Lung microvascular endothelial cell (primary cell): Measurements from ENCODE around the gene MESP2. TPM values are rescaled to one million over a fixed set of nuclear protein-coding genes. Genes with fewer than 3 reads are reported as not detected.
"Not testable (repeated sequence)": the region's sequence is repeated elsewhere in the genome, so short reads cannot be mapped to it uniquely, and the experiment has no call there.

Source experiments
- DNase-seq, 2 donors: peaks; one replicate each; pipeline versions ENCODE4 v3.0.0 to v3.0.0-alpha.2; 2010; ENCODE audit warnings: low read depth in 2 of 2
- total RNA-seq: library from RNA; depleted of rRNA; stranded (reverse); fragments of >200 nt; gene quantifications from 2 replicates; pipeline ENCODE4 v1.2.1, GENCODE V29; 2014

The MESP2 gene
- total RNA-seq, 1 donor from 2014 or later = not detected

- DNase-seq = no peak
These were observed 4.5 kb downstream of the MESP2 start for GRCh38 chr15:89780601-89781000.

DNA sequence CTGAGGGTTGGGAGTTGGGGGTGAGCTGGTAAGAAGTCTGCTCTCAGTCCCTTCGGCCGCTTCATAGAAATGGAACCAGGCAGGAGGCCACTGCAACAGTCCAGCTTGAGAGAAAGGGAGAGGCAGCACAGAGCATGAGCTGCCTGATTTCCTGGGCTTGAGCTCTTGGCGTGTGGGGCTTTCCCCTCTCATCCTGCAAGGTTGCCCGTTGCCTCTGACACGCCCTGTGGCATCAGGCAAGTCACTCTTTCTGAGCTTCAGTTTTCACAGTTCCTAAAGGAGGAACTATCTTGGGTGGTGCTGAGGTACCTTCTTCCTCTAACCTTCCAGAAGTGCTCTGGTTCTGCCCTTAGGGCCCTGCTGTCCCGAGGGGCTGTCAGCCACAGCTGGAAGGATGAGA, 4.9 kb downstream of the MESP2 start:
- no peak for DNase-seq

- peak in 1 of 2 donors; percentile 35 for DNase-seq
These were observed 5.9 kb downstream of the MESP2 start for GRCh38 chr15:89781891-89782618.

DNA sequence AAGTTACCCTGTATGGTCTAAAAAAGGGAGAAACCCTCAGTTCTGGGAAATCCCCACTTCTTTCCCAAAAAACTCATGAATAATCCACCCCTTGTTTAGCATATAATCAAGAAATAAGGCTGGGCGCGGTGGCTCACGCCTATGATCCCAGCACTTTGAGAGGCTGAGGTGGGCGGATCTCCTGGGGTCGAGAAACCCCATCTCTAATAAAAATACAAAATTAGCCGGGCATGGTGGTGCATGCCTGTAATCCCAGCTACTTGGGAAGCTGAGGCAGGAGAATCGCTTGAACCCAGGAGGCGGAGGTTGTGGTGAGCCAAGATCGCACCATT, 6.5 kb downstream of the MESP2 start:
- DNase-seq = not testable (repeated sequence)

DNA sequence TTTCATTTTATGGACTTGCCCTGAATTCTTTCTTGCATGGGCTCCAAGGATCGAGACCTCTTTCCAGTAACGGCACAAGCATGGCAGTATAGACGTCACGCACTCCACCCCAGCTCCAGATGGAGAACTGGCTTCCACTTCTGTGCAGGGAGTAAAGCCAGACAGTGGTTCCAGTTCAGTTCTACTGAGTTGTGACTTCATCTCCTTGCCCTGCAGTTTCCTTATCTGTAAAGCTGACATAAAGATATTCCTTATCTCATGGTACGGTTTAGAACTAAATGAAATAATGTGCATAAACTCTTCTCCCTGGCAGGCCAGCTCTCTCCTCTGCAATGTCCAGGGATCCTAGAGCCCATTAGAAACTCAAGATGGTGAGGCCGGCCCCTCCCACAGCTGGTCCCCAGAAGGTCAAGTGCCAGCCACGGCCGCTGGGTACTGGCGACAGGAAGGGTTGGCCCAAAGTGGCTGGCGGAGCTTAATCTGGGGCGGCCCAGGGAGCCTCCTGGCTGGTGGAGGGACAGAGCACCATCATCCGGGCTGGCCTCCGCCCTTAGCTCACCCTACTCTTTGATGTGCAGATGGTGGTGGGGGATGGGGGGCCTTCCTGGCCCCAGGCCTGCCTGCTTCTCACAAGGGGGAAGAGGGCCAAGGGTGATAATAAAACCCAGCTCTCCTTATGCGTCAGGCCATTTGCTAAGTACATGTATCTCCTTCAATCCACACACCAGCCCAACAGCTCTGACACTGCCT, 7.2 kb downstream of the MESP2 start:
- DNase-seq = no peak

DNA sequence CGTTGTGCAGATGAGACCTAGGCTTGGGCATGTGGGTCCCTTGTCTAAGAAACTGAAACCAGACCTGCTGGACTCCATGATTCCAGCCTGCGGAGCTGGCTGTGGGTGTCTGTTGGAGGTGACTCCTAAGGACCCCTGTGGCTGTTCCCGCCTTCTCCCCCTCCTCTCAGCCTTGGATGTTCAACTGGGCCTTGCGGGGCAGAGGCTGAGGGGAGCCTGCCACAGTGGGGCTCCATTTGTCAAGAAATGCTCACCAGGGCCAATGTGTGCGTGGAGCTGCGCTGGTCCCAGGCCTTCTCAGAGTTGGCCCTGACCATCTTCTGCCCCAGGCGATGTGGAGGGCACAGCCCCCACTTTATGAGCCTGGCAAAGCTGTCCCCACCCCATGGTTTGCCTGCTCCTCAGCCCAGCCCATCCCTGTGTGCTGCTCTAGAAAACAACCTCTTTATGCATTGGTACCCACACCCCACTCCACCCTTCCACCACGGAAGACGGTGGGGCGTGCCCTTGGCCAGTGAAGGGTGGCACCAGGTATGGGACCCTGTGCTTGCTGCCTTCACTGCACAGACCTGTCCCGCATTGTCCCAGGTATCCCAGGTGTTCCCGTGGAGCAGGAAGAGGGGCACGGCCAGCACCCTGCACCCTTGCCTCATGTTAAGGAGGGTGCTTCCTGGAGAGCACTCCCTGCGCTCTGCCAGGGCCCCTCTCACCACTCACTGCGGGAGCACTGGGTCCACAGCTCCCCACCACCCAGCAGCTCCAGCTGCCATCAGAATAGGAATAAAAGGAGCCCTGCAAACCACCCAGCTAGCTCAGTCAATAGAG, 7.9 kb downstream of the MESP2 start:
- DNase-seq = no peak

DNA sequence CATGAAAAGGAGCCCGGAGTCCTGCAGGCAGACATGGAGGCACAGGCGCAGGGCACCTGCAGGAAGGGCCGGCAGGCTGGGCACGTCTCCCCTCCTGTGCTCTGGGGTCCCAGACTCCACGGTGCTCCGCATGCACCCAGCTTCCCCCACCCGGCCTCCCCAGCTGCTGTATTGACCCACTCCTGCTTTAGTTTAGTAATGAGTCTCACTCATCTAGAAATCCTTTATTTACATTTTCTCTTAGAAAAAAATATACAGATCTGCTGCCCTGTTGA, 8.5 kb downstream of the MESP2 start:
- DNase-seq = no peak

GRCh38 chr15:89785064-89785773, 9.1 kb downstream of the MESP2 start:
- DNase-seq = no peak

DNA sequence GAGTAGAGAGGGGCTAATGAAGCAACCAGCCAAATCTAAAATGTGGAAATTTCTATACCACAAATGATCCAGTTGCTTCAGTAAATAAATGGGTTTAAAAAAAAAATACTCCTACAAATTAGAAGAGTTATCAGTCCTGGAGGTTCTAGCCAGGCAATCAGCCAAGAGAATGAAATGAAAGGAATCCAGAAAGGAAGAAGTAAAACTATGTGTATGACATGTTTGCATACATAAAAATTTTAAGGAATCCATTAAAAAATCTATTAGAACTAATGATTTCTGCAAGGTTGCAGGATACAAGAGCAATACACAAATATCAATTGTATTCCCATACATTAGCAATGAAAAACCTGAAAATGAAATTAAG, 9.6 kb downstream of the MESP2 start:
- no peak for DNase-seq

DNA sequence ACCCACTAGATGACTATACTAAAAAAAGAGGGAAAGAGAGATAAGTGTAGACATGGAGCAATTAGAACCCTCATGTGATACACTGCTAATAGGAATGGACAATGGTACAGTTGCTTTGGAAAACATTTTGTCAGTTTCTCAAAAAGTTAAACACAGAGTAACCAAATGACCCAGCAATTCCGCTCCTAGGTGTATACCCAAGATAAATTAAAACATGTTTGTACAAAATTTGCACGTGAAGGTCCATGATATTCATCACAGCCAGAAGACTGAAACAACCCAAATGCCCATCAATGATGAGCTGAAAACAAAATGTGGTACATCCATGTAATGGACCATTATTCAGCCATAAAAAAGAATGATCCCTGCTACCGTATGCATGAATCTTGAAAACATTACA, 11.8 kb downstream of the MESP2 start:
- no peak for DNase-seq

DNA sequence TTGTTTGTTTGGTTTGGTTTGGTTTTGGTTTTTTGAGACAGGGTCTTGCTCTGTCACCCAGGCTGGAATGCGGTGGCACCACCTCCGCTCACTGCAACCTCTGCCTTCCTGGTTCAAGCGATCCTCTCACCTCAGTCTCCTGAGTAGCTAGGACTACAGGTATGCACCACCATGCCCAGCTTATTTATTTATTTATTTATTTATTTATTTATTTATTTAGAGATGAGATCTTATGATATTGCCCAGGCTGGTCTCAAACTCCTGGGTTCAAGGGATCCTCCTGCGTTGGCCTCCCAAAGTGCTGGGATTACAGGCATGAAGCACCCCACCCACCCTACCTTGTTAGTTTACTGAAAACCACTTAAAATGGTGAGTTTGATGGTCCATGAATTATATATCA, 12.5 kb downstream of the MESP2 start:
- DNase-seq = not testable (repeated sequence)

DNA sequence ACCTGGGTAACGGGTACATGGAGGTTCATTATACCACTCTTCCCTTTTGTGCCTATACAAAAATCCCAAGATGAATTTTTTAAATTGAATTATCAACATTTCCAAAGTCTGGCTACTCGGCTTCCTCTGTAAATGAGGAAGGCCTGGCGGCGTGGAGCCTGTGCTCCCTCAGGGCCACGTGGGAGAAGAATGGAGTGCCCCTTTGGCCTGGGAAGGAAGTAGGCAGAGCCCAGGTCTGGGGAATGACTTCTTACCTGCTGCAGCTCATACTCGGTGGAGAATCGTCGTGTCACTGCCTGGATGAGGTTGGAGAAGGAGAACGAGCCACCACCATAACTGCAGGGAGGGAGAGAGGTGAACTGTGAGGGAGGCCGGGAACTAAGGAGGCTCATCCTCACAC, 14.1 kb downstream of the MESP2 start:
- no peak for DNase-seq

DNA sequence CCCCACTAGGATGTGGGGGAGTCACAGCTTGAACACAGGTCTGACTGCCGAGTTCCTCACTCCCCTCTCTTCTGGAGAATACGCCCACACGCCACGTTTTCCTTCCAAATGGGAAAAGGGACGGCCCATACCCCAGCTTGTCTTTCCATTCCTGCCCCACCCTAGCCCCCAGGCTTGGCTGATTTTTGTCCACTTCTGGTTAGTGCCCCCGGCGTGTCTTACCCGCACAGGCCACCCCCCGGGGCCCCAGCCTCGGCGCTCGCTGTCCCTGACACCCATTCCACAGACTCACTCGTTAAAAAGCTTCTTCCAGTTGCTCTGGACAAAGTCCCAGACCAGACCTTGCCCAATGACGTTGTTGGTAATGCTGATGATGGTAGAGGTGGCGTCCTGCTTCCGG, 14.5 kb downstream of the MESP2 start:
- DNase-seq = no peak

- no peak for DNase-seq
These were observed 16.1 kb downstream of the MESP2 start for GRCh38 chr15:89792106-89792805.

- peak; percentile 89 to 93 for DNase-seq
These were observed 18.6 kb downstream of the MESP2 start for GRCh38 chr15:89794627-89795241.

GRCh38 chr15:89795996-89796395, 19.9 kb downstream of the MESP2 start:
- no peak for DNase-seq

DNA sequence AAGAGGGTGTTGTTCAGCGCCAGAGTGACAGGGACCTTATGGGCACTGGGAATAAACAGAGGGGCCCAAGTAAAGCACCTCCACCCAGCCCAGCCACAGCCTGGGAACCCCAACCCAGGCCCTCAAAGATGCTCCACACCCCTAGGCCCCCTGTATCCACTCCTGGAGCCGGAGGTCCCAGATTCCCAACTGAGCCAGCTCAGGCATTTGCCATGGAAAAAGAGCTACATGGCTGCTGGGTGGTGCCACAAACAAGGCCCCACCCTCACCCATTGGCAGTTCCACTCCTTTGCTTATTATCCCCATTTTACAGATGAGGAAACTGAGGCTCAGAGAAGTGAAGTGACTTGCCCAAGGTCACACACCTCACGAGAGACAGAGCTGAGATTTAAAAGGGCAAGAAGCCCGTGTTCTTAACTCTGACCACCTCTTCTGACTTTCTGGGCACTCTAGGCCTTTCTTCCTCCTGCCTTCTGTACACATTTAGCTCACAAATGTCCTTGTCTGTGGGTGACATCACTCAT, 21.6 kb downstream of the MESP2 start:
- no peak for DNase-seq

DNA sequence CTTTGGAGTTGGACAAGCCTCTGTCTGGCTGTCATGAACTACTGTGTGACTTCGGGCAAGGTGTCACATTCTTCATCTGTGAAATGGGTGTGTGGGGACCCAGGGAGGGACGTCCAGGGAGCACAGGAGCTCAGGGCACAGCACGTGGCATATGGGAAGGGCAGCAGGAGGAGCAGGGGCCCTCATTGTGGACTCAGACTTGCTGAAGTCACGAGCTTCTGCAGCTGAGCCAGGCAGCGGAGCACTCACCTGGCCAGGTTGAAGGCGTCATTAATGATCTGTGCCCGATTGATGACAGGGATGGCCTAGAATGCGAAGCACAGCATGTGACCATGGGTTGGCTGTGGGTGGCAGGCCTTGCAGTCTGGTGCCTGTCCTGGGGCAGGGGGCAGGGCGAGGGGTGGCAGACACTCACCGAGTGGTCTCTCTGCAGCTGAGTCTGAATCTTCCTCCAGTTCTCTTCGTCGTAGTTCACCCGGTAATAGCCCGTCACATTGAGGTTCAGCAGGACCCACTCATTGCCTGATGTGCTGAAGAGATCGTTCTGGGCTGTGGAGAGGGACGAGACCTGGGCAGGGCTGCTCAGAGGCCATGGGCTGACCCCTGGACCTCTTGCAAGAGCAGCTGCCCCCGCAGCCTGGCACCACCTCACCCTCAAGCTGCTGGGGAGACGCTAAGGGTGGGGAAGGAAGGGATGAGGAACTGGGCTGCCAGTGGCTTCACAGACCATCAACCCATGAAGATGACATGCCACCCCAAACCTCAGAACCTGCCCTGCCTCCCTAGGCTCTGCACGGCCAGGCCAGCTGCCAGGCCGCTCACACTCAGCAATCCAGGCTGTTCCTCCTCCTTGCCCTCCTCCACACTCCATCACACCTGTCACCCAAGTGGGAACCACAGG, 23.1 kb downstream of the MESP2 start:
- no peak for DNase-seq

DNA sequence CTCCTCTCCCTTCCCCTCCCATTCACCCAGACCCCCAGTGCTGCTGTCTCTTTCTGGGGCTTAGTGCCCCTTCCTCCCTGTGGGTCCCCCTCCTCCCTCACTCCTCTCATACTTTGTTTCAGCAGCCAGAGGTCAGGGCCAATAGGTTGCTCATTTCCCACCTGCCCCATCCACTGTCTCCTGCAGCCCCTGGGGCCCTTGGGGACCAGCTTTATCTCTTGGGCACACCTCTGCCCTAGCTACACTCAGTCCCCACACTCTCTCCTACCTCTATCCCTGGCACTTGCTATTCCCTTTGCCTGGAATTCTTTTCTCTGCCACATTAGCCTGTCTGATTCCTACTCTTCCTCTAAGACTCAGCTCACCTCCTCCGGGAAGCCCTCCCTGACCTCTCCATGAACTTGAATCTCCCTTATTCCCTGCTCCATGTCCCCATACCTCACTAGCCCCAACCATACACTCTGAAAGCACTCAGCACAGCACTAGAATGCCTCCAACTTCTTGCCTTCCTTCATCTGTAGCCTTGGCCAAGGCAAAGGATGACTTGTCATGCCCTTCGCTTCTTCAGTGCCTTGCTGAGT, 23.9 kb downstream of the MESP2 start:
- DNase-seq = no peak
